AG09319 (cell line): ENCODE measurements around the gene CDRT4.

Source experiments
- DNase-seq: peaks from one replicate; pipeline ENCODE4 v3.0.0-alpha.2; 2010; ENCODE audit warnings: low read depth; ENCODE audit errors: extremely low read depth
- CTCF ChIP-seq: IDR thresholded peaks from 2 replicates; pipeline ENCODE4 v1.5.1; 2011; ENCODE audit warnings: low read depth, mild to moderate bottlenecking, inconsistent platforms, low read length, moderate library complexity

CDRT4 gene

GRCh38 chr17:15468126-15468525 is 705 bp upstream of the CDRT4 start:
- TF ChIP-seq CTCF = no peak
- no peak for DNase-seq

- no peak for DNase-seq
- TF ChIP-seq CTCF = no peak
These were observed 1.3 kb downstream of the CDRT4 start for GRCh38 chr17:15466131-15466530.

DNA sequence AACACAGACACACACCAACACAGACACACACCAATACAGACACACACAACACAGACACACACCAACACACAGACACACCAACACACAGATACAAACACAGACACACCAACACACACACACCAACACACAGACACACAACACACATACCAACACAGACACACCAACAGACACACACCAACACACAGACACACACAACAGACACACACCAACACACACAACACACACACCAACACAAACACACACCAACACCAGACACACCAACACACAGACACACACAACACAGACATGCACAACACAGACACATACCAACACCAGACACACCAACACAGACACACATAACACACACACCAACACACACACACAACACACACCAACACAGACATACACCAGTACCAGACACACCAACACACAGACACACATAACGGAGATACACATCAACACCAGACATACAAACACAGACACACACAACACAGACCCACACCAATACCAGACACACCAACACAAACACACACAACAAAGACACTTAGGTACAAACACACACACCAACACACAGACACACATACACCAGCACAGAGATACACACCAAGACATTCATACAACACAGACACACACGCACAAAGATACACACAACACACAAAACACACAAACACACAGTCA is 2.2 kb downstream of the CDRT4 start:
- TF ChIP-seq CTCF = no peak
- no peak for DNase-seq

DNA sequence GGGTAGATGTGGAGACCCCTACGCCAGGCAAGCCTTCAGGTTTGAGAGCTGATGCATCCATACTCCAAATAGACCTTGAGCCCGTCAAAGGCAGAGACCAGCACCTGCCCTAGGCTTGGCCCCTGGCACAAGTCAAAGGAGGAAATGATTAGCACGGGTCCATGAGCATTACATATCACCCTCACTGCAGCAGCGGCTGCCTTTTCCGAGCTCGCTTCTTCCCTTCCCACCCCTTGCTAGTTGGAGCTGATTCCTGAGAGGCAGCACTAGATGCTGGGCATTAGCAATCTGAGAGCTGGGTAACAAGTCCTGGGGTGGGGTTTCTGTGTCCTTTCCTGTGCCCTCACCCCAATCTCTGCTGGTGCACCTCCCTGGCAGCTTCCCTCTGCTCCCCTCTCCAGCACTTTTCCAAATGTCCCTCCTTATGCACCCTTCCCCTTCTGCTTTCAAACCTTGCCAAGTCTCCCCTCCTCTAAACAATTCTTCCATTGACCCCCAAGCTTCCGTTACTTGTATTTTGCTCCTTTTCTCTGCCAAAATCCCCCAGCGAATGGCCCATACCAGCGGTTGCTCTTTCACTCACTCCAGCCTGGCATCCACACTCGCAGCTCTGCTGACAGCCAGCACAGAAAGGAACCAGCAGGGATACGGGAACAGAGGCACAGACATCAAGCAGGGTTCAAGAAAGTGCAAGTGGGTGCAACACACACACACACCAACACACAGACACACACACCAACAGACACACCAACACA is 3.0 kb downstream of the CDRT4 start:
- no peak for TF ChIP-seq CTCF
- no peak for DNase-seq

DNA sequence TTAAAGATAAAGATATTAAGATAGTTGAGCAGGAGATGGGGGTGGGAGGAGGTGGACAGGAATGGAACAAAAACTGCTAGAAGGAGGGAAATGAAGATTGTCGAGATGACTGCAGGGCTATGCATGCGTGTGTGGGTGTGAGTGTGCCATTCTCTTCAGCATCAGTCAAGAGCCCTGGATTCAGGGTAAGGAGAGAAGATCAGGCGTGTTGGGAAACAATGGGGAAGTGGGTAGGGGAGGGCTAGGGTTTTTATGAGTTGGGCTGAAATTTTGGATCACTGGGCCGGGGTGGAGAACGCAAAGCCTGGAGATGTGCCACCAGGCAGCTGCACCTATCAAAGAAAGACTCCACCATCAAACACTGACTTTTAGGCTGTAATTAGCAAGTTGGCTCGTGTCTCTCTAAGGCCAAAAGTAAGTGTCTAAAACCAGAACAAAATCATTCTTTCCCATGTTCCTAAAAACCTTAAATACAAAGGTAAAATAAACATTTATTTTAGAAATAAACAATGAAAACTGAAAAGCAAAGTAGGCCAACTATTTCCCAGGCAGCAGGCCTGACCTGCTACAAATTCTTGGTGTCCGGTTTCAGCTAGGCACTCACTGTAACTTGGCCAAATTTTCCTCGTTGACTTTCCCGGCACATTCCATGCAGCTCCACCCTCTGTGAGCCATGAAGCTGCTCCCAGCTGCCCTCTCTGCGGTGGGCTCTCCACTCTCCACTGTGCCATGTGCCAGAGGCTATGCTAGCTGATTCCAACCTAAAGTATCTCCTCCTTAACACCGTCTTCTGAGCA is 4.2 kb downstream of the CDRT4 start:
- peak; percentile 72 for DNase-seq
- TF ChIP-seq CTCF = no peak

- no peak for TF ChIP-seq CTCF
- no peak for DNase-seq
These were observed 9.7 kb downstream of the CDRT4 start for GRCh38 chr17:15457723-15458094.
